LNCaP clone FGC (cell line): ENCODE results near the gene STXBP6.

Source experiments
- DNase-seq: peaks from one replicate; pipeline ENCODE4 v3.0.0-alpha.2; 2011; ENCODE audit warnings: low read depth
- H3K4me3 ChIP-seq: 2 replicates; pipeline ENCODE4 v1.5.1; 2011; ENCODE audit warnings: mild to moderate bottlenecking, low read depth, low read length, control low read depth
- CTCF ChIP-seq: IDR thresholded peaks from 2 replicates; pipeline ENCODE4 v1.5.1; 2012; ENCODE audit warnings: mild to moderate bottlenecking; ENCODE audit not compliant: control insufficient read depth, insufficient read depth; ENCODE audit errors: extremely low read depth

Gene STXBP6

GRCh38 chr14:25052921-25053320 lies 3.0 kb upstream of the STXBP6 start:
- TF ChIP-seq CTCF: no peak
- no peak overlapping the region for H3K4me3 ChIP-seq
- no peak for DNase-seq

- no peak overlapping the region for H3K4me3 ChIP-seq
- no peak for TF ChIP-seq CTCF
- no peak for DNase-seq
Measured at GRCh38 chr14:25052385-25052784, 2.4 kb upstream of the STXBP6 start.

GRCh38 chr14:25050269-25051150 lies 563 bp upstream of the STXBP6 start:
- peak overlapping the region; percentile 50 for H3K4me3 ChIP-seq
- TF ChIP-seq CTCF: no peak
- DNase-seq: no peak

DNA sequence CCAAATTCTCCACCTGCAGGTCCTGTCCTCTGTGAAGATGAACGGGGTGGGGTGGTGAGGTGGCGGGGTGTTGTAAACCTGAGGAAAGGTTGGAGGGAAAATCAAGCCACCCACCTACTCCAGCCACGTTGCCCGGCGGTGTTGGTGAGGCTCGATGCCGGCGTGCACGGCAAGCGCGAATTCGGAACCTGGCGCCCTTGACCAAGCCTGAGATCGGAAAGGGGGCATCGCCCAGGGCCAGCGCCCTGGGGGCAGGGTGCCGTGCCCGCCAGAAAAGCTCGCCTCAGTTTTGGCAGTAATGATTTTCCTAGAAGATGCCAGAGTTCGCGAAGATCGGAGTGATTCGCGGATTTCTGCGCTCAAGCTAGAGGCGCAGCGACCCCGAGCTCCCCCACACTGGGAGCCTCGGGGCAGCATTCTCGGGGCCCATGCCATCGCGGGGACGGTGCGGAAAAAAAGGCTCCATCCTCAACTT lies 817 bp downstream of the STXBP6 start:
- no peak for TF ChIP-seq CTCF
- DNase-seq: no peak
- peak overlapping the region; percentile 50 for H3K4me3 ChIP-seq

GRCh38 chr14:25048170-25049016 lies 1.6 kb downstream of the STXBP6 start:
- no peak overlapping the region for H3K4me3 ChIP-seq
- no peak for TF ChIP-seq CTCF
- DNase-seq: no peak

GRCh38 chr14:25046301-25046943 lies 3.5 kb downstream of the STXBP6 start:
- no peak overlapping the region for H3K4me3 ChIP-seq
- TF ChIP-seq CTCF: no peak
- no peak for DNase-seq
